Measurements from ENCODE around the gene THRA. TPM values are rescaled to one million over a fixed set of nuclear protein-coding genes. Genes with fewer than 3 reads are reported as not detected.

Gene THRA
- total RNA-seq, 1 experiment from 2014 or later: 18.4 TPM

DNA sequence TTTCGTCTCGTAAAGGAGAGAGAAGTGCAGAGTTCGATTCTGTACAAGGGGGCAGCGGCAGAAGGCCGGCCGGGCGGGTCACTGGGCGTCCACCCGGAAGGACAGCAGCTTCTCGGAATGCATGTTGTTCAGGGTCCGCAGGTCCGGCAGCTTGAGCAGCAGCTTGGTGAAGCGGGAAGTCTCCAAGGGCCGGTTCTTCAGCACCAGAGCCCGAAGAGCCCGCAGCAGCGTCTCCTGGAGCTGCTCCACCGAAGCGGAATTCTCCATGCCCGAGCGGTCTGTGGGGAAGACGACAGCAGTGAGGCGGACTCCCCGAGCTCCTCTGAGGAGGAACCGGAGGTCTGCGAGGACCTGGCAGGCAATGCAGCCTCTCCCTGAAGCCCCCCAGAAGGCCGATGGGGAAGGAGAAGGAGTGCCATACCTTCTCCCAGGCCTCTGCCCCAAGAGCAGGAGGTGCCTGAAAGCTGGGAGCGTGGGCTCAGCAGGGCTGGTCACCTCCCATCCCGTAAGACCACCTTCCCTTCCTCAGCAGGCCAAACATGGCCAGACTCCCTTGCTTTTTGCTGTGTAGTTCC is 30.3 kb downstream of the THRA start:
- in situ Hi-C loops (cut with HindIII; ENCODE audit: low sequenced_read_pairs): no loop called here
- peak; percentile 52 for DNase-seq (ENCODE audit: low spot score)

DNA sequence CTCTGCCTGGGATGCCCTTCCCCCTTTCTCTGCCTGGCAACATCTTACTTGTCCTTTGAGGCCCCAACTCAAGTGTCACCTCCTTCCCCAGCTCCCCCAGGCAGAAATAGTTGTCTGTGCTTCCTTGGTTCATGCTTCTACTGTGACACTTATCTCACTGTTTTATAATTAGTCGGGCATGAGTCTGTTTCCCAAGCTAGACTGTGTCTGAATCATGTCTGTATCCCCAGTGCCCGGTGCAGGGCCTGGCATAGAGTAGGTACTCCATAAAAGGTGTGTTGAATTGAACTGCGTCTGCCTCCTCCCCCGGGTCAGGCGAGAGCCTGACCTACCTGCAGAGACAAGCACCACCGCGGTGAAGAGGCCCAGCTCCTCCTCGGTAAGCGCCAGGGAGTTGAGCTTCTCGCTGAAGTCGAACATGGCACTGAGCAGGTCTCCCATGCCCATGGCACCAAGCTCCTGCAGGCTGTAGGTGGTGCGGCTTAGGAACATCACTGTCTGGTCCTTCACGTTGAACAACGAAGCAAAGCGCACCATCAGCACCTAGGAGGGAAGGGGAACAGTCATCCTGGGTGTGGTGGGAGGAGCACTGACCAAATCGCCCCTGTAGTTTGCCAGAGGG is 30.9 kb downstream of the THRA start:
- in situ Hi-C loops (cut with HindIII; ENCODE audit: low sequenced_read_pairs): no loop called here
- peak; percentile 47 for DNase-seq (ENCODE audit: low spot score)

DNA sequence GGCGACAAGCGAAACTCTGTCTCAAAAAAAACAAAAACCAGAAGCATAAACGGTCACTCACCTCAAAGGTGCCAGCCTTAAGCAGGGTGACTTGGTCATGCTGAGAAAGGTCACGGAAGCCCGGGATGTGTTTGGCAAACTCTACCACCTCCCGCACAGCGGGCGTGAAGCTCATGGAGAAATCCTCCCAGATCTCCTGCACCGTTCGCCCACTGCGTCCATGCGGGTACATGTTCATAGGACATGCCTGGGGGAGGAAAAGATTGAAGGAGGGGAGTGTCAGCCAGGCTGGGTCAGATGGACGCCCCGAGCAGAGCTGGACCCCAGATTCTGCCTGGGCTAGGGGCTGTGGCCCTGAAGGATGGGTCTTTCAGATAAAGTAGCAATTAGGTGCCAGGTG is 32.1 kb downstream of the THRA start:
- in situ Hi-C loops (cut with HindIII; ENCODE audit: low sequenced_read_pairs): no loop called here
- DNase-seq (ENCODE audit: low spot score): no peak

DNA sequence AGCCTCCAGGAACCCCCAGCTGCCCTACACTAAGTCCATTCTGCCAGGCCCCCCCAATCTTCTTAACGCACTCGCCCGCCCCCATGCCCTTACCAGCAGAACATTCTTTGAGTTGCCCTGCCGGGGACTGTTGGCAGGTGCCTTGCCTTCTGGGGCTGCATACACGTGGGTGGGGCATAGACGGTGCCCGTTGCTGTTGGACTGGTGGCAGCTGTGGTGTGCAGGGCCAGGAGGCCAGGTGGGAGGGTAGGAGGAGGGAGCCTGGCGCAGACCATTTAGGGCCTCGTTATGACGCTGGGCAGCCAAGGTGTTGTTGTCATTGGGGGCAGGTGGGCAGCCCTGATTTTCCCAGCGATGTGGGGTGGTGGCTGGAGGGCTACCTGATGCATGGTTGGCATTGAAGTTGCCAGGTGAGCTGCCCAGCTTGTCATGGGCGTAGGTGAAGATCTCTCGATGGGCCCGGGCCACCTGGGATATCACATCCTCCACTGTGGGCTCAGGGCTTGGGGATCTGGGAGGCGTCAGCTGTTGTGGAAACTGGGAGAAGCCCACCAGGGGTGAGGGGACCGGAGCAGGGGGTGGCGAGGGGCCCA is 32.7 kb downstream of the THRA start:
- in situ Hi-C loops (cut with HindIII; ENCODE audit: low sequenced_read_pairs): no loop called here
- DNase-seq (ENCODE audit: low spot score): no peak

DNA sequence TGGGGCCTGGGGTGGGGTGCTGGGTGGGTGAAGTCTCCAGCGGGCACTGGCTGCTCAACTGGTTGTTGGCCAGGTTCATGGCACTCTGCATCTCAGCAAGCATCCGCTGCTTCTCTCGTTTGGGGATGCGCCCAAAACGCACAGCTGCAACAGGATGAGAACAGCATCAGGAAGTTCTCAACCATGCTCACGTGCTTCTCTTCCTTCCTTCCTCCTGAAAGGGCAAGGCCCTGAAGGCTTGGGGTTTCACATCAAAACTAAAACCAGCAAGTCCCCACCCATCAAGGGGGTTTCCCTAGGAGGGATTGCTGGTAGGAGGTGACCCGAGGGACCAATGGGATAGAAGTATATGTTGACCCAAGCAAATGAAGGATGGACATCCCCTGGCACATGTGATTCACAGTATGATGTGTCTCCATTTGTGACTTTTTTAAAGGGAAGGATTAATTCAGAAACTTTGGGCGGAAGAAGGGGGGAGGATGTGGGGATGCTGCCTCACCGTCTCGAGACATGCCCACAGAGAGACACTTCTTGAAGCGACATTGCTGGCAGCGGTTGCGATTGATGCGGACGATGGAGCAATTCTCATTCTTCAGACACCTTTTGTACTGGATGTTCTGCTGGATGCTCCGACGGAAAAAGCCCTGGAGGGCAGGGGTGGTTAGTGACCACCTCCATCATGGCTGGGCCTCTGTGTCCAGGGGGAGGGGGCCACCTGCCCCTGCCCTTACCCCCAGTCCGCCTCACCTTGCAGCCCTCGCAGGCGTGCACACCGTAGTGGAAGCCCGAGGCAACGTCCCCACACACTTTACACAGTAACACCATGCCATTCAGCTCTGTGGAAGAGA is 33.4 kb downstream of the THRA start:
- in situ Hi-C loops (cut with HindIII; ENCODE audit: low sequenced_read_pairs): no loop called here
- DNase-seq (ENCODE audit: low spot score): no peak

DNA sequence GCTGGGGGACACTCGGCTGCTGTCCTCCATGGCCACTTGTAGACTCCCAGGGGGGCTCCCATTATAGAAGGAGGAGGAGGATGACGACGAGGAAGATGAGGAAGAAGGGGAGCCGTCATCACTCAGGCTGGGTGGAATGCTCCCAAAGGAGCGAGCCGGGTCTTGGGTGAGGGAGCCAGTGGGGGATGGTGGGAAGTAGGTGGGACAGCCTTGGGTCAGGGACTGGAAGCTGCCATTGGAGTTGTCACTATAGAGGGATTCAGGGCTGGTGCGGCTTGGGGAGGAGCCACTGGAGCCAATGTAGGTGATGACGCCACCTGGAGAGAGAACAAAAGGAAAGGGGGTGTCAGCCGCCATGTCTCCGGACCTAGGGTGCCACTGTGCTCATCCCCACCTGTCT is 34.3 kb downstream of the THRA start:
- in situ Hi-C loops (cut with HindIII; ENCODE audit: low sequenced_read_pairs): no loop called here
- DNase-seq (ENCODE audit: low spot score): no peak

DNA sequence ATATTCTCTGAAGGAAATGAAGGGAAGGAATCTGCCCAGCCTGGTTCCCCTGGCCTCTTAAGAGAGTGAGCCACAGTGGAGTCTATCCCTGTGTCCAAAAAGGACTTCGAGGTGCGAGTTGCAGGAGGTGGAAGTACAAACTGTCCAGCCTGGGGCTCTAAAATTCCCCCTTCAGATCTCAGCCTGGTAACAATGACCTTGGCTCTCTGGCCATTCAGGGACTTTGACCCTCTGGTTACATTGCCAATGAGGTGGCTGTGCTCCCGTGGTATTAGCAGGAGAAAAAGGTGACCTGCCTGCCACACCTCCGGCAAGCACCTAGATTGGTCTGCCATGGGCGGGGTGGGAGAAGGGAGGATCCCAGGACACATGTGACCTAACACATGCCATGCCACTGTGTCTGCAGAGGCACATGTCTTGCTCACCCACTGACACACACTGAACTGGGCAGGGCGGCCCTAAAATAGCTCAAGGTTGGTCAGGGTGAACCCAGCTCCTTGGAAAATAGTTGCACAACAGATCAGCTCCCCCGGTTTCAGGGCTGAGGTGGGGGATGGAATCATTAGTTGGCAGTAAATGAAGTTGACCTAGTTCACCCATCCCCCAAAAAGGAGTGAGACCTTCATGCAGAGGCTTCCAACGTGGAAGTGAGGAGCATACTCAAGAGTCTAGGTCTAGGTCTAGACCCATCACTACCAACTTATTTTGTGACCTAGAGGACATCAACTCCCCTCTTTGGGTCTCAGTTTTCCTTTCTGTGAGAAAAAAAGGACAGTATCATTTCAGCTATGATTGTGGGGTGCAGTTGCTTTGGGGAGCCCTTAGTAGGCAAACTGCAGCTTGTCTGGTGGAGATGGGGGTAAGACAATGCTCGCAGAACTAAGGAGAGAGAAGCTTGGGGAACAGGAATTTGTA is 35.4 kb downstream of the THRA start:
- in situ Hi-C loops (cut with HindIII; ENCODE audit: low sequenced_read_pairs): no loop called here

DNA sequence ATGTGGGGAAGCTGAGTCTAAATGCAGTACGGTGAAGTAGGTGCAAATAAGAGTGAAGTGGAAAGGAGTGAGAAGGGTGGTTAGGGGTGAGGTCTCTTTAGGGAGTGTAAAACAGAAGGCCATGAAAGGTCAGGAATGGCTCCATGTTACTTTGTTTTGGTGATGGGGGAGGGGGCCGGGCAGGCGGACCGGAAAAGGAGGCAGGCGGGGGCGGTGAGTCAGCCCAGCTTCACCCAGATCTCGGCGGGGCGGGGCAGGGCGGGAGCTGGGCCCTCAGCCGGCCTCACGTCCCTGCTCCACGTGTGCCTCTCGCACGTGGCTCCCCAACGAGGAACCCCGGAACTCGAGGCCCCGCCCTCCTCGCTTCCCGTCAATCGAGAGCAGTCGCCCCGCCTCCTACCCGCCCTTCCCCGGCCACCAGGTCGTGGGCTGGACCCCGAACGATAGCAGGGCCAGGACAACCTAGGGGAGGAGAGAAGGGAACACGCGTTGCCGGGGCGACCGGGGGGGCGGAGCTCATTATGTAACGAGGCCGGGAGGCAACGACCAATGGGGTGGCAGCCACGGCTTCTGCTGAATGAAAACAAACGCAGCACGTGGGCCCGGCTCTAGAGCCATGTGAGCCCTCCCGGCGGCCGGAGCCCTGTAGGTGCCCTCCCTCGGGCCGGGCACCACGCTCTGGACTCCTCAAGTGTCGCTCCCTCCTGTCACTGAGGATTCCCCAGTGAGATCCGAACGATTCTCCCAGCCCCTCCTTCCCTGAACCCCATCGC is 36.3 kb downstream of the THRA start:
- DNase-seq (ENCODE audit: low spot score): peak; percentile 99

More for the DNA sequence above, 35.4 kb downstream of the THRA start:
- peak; percentile 58 for DNase-seq (ENCODE audit: low spot score)

DNA sequence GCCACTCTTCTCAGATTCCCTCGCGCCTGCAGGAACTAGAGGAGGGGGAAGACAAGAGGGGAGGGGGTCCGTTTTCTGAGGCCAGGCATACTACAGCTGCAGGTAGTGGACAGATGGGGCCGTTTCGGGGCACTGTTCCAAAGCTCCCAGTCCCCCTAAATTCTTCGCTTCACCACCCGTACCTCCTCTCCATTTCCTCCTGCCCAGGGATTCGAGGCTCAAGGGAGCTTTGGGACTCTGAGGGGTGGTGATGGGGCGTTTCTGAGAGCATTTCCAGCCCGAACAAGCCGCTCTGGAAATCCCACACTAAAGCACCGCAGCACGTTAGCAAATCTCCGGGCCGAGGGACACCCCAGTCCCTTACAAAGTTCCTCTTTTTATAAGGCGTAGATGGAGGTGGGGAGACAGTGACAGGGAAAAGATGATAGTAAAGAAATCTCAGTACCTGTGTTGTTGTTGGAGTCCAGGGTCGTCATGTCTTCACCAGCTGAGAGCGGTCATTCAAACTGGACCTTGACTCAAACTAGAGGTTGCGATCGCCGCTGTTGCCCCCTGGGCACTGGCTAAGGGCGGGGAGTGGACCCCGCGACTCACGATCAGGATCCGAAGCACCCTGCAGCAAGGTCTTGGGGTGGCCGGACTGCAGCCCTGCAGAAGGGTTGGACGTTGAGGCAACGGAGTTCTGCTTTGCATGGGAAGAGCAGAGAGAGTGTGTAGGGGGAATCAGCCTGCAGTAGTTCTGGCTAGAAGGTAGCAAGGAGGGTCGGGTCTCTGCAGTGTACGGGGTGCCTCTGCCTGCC is 37.1 kb downstream of the THRA start:
- DNase-seq (ENCODE audit: low spot score): no peak
- in situ Hi-C loops (cut with HindIII; ENCODE audit: low sequenced_read_pairs): no loop called here

More for the DNA sequence above, 36.3 kb downstream of the THRA start:
- in situ Hi-C loops (cut with HindIII; ENCODE audit: low sequenced_read_pairs): no loop called here

DNA sequence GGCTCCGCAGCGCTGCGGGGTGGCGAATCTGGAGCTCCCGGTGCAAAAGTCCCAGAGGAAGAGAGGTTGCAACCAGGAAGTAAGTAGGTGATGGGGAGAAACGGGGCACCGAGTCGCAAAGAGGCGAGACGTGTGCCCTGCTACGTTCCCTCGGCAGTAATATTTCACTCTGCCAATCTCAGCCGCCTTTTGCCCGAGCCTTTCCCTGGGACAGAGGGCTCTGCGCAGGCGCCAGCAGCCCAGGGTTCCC is 37.6 kb downstream of the THRA start, which contains the start of gene NR1D1:
TSS of gene NR1D1 (minus strand) at position 171 of the 250 bp plus-strand sequence. CDS start 495 bp downstream, outside the sequence.
- in situ Hi-C loops (cut with HindIII; ENCODE audit: low sequenced_read_pairs): no loop called here
- no peak for DNase-seq (ENCODE audit: low spot score)

DNA sequence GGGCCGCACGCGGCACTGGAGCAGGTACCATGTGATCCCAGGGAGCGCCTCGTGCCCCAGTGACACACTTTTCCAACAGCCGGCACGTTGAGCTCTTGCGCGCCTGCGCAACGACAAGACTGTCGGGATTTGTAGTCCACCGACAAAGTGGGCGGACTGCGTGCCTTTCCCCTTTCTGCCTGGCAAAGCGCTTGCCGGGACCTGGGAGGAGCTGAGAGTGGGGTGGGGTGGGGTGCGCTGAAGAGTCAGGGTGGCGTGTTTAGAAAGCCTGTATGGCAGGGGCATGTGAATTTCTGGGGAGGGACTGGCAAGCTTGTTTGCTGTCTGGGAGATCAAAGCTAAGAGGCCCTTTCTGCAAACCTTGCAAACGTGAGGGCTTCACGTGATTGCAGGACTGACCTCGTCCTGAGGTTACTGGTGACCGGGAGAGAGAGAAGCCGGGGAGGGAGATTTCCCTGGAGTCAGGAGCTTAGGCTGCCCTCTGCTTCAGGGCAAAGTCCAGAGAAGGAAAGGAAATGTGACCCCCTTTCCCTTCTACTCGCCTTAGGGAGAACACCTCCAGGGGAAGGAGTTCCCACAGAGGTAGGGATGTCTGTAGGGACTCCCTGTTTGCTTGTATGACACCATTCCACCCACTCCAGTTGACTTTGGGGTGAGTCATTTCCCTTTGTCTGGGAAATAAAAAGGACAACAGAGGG is 38.1 kb downstream of the THRA start:
- DNase-seq (ENCODE audit: low spot score): peak; percentile 99
- in situ Hi-C loops (cut with HindIII; ENCODE audit: low sequenced_read_pairs): no loop called here

DNA sequence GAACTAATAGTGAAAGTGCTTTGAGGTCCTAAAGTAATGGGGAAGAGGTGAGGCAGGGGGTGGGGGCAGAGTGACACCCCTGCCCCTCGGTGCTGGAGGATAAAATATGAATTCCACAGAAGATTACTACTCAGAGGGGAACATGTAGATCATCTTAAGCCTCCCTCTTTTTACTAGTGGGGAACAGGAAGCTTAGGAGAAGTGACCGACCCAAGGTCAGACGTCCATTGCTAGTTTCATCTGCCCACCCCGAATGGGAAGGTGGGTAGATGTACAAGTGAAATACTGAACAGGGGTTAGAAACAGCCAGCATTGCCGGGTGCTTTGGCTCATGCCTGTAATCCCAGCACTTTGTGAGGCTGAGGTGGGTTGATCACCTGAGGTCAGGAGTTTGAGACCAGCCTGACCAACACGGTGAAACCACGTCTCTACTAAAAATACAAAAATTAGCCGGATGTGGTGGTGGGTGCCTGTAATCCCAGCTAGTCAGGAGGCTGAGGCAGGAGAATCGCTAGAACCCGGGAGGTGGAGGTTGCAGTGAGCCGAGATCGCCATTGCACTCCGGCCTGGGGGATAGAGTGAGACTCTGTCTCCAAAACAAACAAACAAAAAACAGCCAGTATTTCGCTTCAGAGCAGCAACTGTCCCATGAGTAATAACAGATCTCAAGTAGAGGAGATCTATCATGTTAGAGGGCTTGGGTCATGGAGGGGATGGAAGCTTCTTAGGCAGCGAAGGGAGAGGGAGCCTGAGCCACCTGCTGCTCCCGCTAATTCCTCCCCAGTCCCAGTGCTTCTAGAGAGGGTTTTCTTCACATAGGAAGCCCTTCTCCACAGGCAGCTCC is 38.8 kb downstream of the THRA start:
- no peak for DNase-seq (ENCODE audit: low spot score)

DNA sequence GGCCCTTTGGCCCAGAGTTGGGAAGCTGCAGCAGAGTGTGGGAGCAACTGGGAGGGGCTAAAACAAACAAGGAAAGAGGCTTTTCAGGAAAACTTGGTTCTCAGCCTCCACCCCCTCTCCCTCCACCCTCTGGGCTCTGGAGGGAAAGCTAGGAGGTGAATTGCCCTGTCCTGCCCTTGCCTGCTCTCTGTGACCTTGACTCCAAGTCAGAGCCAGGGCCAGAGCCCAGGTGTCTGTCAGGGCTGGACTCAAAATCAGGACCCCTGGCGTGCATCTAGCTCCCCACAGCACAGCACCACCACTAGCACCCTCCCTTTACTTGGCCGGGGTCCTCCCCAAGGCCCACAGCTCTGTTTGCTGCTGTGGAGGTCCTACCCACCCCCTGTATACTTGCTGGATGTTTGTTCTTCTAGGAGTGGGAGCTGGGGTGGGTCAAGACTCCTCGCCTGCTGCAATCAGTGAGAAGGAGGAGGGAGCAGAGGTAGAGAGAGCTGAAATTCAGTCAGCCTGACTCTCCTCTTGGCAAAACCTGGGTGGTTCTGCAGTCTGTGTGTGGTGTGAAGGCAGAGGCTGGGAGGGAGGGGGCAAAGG is 40.4 kb downstream of the THRA start:
- in situ Hi-C loops (cut with HindIII; ENCODE audit: low sequenced_read_pairs): no loop called here

More for the DNA sequence above, 38.8 kb downstream of the THRA start:
- in situ Hi-C loops (cut with HindIII; ENCODE audit: low sequenced_read_pairs): no loop called here

DNA sequence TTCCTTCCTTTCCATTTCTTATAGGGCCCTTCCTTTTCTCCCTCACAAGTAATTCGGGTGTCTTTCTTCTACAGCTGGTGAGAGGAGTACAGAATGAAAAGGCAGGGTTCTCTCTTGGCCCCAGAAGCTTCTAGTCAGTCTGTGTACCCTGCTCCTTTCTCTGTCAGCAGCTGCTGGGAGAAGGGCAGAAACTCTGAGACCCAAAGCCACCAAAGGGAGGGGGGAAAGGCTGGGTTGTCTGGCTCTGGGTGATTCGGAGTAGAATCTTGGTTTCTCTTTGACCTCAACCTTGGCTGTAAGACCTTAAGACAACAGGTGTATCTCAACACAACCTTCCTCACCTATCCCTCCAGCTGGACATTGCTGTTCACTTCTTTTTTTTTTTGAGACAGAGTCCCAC is 40.9 kb downstream of the THRA start:
- no peak for DNase-seq (ENCODE audit: low spot score)
- in situ Hi-C loops (cut with HindIII; ENCODE audit: low sequenced_read_pairs): no loop called here

More for the DNA sequence above, 40.4 kb downstream of the THRA start:
- no peak for DNase-seq (ENCODE audit: low spot score)

DNA sequence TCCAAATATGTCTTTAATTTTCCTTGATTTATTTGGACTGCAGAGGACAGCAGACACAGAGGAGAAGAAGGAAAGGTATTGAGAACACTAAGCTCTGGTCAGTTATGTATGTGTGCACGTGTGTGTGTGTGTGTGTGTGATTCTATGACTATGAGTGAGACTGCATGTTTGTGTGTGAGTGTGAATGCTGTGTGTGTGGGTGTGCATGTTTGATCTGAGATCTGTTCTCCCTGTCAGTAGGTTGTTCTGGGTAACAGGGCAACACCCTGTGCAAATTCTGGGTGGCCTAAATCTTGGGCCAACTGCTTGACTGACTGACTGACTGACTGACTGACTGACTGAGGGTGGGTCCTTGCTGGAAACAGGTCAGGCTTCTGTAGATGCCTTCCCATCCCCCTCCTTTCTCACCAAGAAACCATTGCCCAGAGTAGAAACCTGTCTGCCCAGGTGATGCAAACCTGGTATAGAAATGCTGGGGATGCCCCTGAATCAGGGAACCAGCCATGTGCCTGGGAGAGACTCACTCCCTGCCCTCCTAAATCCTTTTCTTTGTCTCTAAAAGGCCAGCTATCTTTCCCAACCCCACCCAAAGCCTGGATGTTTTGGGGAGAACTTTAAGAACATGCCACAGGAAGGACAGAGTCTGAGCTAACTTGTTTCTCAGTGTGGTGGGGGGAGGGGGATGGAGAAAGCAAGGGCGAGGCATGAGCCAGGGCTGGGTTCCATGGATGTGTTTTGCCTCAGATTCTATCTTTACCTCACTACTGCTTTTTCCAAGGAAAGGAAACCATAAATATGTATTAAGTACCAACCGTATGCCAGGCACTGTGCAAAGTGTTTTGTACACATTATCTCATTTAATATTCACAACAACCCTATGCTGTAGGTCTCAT is 42.1 kb downstream of the THRA start:
- no peak for DNase-seq (ENCODE audit: low spot score)
- in situ Hi-C loops (cut with HindIII; ENCODE audit: low sequenced_read_pairs): no loop called here

All from G401 (cell line).